Astrocyte (in vitro differentiated cells and primary cell): ENCODE measurements around the gene AJAP1. TPM values are rescaled to one million over a fixed set of nuclear protein-coding genes. Genes with fewer than 3 reads are reported as not detected.

Source experiments
- DNase-seq: peaks from one replicate; pipeline ENCODE4 v3.0.0-alpha.2; 2010; ENCODE audit warnings: low read depth
- FAIRE-seq: peaks from 2 replicates; lab custom pipeline; 2011; peaks lifted over from hg19 to GRCh38; lab: Jason Lieb, UNC
- H2AFZ ChIP-seq: 2 replicates; pipeline ENCODE4 v1.6.0; 2012; ENCODE audit warnings: low read depth, low read length, inconsistent platforms
- H3K27ac ChIP-seq: 2 replicates; pipeline ENCODE4 v1.5.1; 2011; ENCODE audit warnings: low read depth, low read length, inconsistent platforms
- H3K27me3 ChIP-seq: 2 replicates; pipeline ENCODE4 v1.6.0; 2011; ENCODE audit warnings: low read length, inconsistent platforms; ENCODE audit not compliant: insufficient read depth
- H3K36me3 ChIP-seq: 2 replicates; pipeline ENCODE4 v1.5.1; 2011; ENCODE audit warnings: low read length, inconsistent platforms; ENCODE audit not compliant: insufficient read depth
- H3K4me1 ChIP-seq: 2 replicates; pipeline ENCODE4 v1.5.1; 2011; ENCODE audit warnings: low read length, inconsistent platforms; ENCODE audit not compliant: insufficient read depth
- H3K4me2 ChIP-seq: 2 replicates; pipeline ENCODE4 v1.6.0; 2012; ENCODE audit warnings: low read length, inconsistent platforms
- H3K4me3 ChIP-seq: 2 replicates; pipeline ENCODE4 v1.5.1; 2011; ENCODE audit warnings: low read depth, mild to moderate bottlenecking, low read length, inconsistent platforms; ENCODE audit not compliant: insufficient read depth
- H3K79me2 ChIP-seq: 2 replicates; pipeline ENCODE4 v1.6.0; 2012; ENCODE audit warnings: mild to moderate bottlenecking, low read length, inconsistent platforms; ENCODE audit not compliant: insufficient read depth
- H3K9ac ChIP-seq: 2 replicates; pipeline ENCODE4 v1.6.0; 2012; ENCODE audit warnings: mild to moderate bottlenecking, low read length, inconsistent platforms
- H3K9me3 ChIP-seq: 2 replicates; pipeline ENCODE4 v1.5.1; 2012; ENCODE audit warnings: low read depth, mild to moderate bottlenecking, low read length, inconsistent platforms; ENCODE audit not compliant: insufficient read depth
- H4K20me1 ChIP-seq: 2 replicates; pipeline ENCODE4 v1.6.0; 2012; ENCODE audit warnings: low read length, inconsistent platforms; ENCODE audit not compliant: insufficient read depth
- H3K27ac Mint-ChIP-seq: one replicate; pipeline ENCODE4 v1.8.0; 2021; ENCODE audit warnings: mild to moderate bottlenecking, mixed read lengths; ENCODE audit not compliant: unreplicated experiment
- H3K27me3 Mint-ChIP-seq: one replicate; pipeline ENCODE4 v1.8.0; 2021; ENCODE audit warnings: low read depth, mixed read lengths; ENCODE audit not compliant: unreplicated experiment
- H3K36me3 Mint-ChIP-seq: one replicate; pipeline ENCODE4 v1.8.0; 2021; ENCODE audit warnings: low read depth, mixed read lengths; ENCODE audit not compliant: unreplicated experiment
- H3K4me1 Mint-ChIP-seq: one replicate; pipeline ENCODE4 v1.8.0; 2021; ENCODE audit warnings: low read depth, mixed read lengths; ENCODE audit not compliant: unreplicated experiment
- H3K4me3 Mint-ChIP-seq: one replicate; pipeline ENCODE4 v1.8.0; 2021; ENCODE audit warnings: mild to moderate bottlenecking, moderate library complexity, mixed read lengths; ENCODE audit not compliant: unreplicated experiment
- H3K9me3 Mint-ChIP-seq: one replicate; pipeline ENCODE4 v1.8.0; 2021; ENCODE audit warnings: mild to moderate bottlenecking, mixed read lengths; ENCODE audit not compliant: unreplicated experiment
- EZH2 ChIP-seq: IDR thresholded peaks from 2 replicates; pipeline ENCODE4 v1.6.1; 2012; ENCODE audit warnings: mild to moderate bottlenecking, low read length, inconsistent platforms; ENCODE audit not compliant: insufficient read depth
- total RNA-seq: library from RNA; stranded (reverse); gene quantifications from 2 replicates; pipeline ENCODE4 v1.2.1, GENCODE V29; 2021
- TF ChIP-seq, protein P1 (sequence below): IDR thresholded peaks from 2 replicates; pipeline ENCODE4 v1.5.1; 2011; ENCODE audit warnings: low read depth, mild to moderate bottlenecking, inconsistent platforms, low read length, moderate library complexity; ENCODE audit not compliant: insufficient read depth

AJAP1 gene
- total RNA-seq, 1 donor from 2014 or later: 0.34 TPM

DNA sequence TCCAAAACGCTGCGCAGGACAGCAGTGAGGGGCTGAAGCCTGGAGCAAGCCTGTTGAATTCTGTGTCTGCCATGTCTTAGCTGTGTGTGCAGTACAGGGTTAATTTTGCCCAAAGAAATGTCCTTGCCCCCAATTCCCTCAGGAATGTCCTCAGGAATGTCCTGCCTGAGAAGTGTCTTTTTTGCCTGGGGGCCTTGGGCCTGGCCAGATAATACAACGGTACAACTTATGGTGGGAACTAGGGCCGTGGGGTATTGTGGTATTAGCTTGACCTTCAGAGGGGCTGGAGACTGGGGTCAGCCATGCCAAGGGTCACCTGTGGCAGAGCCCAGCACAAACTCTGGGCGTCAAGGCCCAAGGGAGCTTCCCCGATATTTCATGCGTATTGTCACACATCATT, 107.7 kb downstream of the AJAP1 start:
- no peak for FAIRE-seq
- DNase-seq: no peak
- Histone ChIP-seq H3K9me3 (peaks cover 15% of the 10 kb centered on the region), H3K27me3 (no peaks in the 10 kb centered on the region), H3K4me3 (no peak overlapping the region), H3K27ac (no peak overlapping the region), H3K79me2 (no peaks in the 10 kb centered on the region), H4K20me1 (no peaks in the 10 kb centered on the region), H3K9ac (no peak overlapping the region), H3K36me3 (no peaks in the 10 kb centered on the region), H3K4me1 (no peaks in the 10 kb centered on the region), H2AFZ (no peak overlapping the region), H3K4me2 (no peak overlapping the region)
- TF ChIP-seq EZH2: no peak
- TF ChIP-seq, protein P1, sequence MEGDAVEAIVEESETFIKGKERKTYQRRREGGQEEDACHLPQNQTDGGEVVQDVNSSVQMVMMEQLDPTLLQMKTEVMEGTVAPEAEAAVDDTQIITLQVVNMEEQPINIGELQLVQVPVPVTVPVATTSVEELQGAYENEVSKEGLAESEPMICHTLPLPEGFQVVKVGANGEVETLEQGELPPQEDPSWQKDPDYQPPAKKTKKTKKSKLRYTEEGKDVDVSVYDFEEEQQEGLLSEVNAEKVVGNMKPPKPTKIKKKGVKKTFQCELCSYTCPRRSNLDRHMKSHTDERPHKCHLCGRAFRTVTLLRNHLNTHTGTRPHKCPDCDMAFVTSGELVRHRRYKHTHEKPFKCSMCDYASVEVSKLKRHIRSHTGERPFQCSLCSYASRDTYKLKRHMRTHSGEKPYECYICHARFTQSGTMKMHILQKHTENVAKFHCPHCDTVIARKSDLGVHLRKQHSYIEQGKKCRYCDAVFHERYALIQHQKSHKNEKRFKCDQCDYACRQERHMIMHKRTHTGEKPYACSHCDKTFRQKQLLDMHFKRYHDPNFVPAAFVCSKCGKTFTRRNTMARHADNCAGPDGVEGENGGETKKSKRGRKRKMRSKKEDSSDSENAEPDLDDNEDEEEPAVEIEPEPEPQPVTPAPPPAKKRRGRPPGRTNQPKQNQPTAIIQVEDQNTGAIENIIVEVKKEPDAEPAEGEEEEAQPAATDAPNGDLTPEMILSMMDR: no peak
- H3K36me3 Mint-ChIP-seq: peaks cover 3% of the 10 kb centered on the region
- H3K4me3 Mint-ChIP-seq: no peak overlapping the region
- H3K9me3 Mint-ChIP-seq: peaks cover 8% of the 10 kb centered on the region
- H3K4me1 Mint-ChIP-seq: peaks cover 2% of the 10 kb centered on the region
- no peak overlapping the region for H3K27ac Mint-ChIP-seq
- H3K27me3 Mint-ChIP-seq: peaks cover 30% of the 10 kb centered on the region

DNA sequence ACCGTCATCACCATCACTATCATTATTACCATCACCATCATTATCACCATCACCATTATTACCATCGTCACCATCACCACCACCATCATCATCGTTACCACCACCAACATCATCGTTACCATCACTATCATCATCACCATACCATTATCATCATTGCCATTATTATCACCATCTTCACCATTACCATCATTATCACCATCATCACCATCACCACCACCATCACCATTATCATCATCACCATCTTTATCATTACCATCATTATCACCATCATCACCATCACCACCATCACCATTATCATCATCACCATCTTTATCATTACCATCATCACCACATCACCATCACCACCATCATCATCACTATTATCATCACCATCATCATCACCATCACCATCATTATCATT, 112.9 kb downstream of the AJAP1 start:
- Mint-ChIP-seq H3K36me3 (no peaks in the 10 kb centered on the region), H3K27me3 (peaks cover 26% of the 10 kb centered on the region), H3K27ac (no peak overlapping the region), H3K9me3 (no peaks in the 10 kb centered on the region), H3K4me3 (no peak overlapping the region), H3K4me1 (no peaks in the 10 kb centered on the region)
- no peaks in the 10 kb centered on the region for H3K36me3 ChIP-seq
- H3K27ac ChIP-seq: no peak overlapping the region
- no peaks in the 10 kb centered on the region for H3K4me1 ChIP-seq
- H3K79me2 ChIP-seq: no peaks in the 10 kb centered on the region
- H3K9ac ChIP-seq: no peak overlapping the region
- FAIRE-seq (no peak), DNase-seq (no peak)
- no peaks in the 10 kb centered on the region for H3K27me3 ChIP-seq
- peaks cover 13% of the 10 kb centered on the region for H3K9me3 ChIP-seq
- H2AFZ ChIP-seq: no peak overlapping the region
- TF ChIP-seq EZH2: no peak
- TF ChIP-seq, protein P1: no peak
- no peaks in the 10 kb centered on the region for H4K20me1 ChIP-seq
- H3K4me2 ChIP-seq: no peak overlapping the region
- no peak overlapping the region for H3K4me3 ChIP-seq

DNA sequence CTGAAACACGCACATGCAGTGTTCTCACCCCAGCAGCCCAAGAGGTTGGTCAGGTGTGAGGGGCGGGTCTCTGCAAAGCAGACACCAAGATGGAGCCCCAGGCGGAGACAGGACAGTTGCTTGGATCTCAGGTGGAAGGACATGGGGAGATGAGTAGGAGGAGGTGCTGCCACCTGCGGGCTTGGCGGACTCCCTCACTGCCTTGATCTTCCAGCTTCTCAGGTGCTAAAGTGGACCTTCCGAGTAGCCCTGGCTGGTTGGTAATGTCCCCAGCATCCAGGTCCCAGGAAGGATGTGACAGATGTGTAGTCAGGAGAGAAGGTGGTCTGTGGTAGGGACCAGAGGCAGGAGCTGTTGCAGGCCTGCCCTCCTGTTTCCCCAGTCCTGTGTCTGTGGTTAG, 114.1 kb downstream of the AJAP1 start:
- no peaks in the 10 kb centered on the region for H3K4me1 ChIP-seq
- H3K9me3 Mint-ChIP-seq: no peaks in the 10 kb centered on the region
- H3K4me2 ChIP-seq: no peak overlapping the region
- no peaks in the 10 kb centered on the region for H4K20me1 ChIP-seq
- H3K27ac ChIP-seq: no peak overlapping the region
- H3K36me3 Mint-ChIP-seq: no peaks in the 10 kb centered on the region
- H3K27ac Mint-ChIP-seq: no peak overlapping the region
- H3K9me3 ChIP-seq: peaks cover 12% of the 10 kb centered on the region
- TF ChIP-seq, protein P1: no peak
- no peak for TF ChIP-seq EZH2
- H3K36me3 ChIP-seq: no peaks in the 10 kb centered on the region
- no peak overlapping the region for H3K4me3 ChIP-seq
- no peaks in the 10 kb centered on the region for H3K79me2 ChIP-seq
- no peaks in the 10 kb centered on the region for H3K4me1 Mint-ChIP-seq
- H3K27me3 ChIP-seq: no peaks in the 10 kb centered on the region
- no peak for FAIRE-seq
- no peak overlapping the region for H3K4me3 Mint-ChIP-seq
- H3K27me3 Mint-ChIP-seq: peaks cover 34% of the 10 kb centered on the region
- H3K9ac ChIP-seq: no peak overlapping the region
- no peak overlapping the region for H2AFZ ChIP-seq
- DNase-seq: no peak
